ENCODE results near the gene WHRN.

WHRN gene

GRCh38 chr9:114492991-114493390 is 12.3 kb downstream of the WHRN start:
- DNase-seq (ENCODE audit: low read depth in 2 of 2): no peak

- no peak for DNase-seq (ENCODE audit: low read depth in 2 of 2)
Measured at GRCh38 chr9:114491430-114492003, 13.8 kb downstream of the WHRN start.

DNA sequence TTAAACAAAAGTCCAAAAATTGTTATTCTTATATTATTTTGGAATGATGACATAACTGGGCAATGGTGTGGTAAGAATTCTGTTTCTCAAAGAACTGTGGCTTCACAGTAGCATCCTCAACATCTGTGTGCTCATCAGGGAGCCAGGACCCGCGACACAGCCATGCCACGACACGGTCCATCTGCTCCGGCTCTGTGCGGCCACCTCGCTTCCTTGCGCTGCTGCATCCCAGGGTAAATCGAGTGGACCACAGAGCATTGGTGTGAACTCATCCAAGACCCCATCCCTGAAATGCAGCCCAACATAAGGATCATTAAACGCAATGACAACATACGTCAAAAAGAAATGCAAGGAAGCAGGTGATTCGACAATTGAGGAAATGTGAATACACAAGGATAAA is 15.3 kb downstream of the WHRN start:
- no peak for DNase-seq (ENCODE audit: low read depth in 2 of 2)

DNA sequence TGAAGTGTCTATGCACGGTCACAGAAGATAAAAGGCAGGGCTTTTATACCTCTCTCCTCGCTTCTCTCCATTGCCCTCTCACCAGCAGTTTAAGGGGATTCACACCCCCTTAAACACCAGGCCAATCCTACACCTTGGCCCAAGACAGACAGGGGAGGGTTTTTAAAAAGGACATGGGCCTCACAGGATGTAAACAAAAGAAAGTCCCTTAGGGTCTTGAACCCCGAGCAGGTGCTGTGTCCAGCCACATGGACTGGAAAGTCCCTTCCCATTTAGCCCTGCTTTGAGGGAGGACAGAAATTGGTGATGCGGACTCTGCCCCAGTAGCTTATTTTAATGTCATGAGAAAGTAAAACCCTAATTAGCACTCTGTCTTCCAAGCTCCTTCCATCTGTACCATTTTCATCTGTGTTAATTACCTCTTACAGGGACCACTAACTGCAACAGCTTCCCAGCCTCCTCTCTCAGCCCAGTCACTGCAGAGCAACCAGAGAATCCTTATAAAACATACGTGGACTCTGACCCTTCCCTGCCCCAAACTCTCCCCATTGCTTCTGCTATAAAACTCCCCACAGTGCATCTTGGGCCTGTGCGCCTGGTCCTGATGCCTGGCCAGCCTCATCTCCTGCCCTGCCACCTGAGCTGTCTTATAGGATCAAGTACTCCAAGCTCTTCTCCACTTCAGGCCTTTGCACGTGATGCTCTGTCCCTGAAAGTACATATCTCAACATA is 16.7 kb downstream of the WHRN start:
- no peak for DNase-seq (ENCODE audit: low read depth in 2 of 2)

- DNase-seq (ENCODE audit: low read depth in 2 of 2): peak in 1 of 2 experiments; percentile 49
Measured at GRCh38 chr9:114487607-114488300, 17.5 kb downstream of the WHRN start.

- no peak for DNase-seq (ENCODE audit: low read depth in 2 of 2)
Measured at GRCh38 chr9:114486205-114486963, 18.9 kb downstream of the WHRN start.

DNA sequence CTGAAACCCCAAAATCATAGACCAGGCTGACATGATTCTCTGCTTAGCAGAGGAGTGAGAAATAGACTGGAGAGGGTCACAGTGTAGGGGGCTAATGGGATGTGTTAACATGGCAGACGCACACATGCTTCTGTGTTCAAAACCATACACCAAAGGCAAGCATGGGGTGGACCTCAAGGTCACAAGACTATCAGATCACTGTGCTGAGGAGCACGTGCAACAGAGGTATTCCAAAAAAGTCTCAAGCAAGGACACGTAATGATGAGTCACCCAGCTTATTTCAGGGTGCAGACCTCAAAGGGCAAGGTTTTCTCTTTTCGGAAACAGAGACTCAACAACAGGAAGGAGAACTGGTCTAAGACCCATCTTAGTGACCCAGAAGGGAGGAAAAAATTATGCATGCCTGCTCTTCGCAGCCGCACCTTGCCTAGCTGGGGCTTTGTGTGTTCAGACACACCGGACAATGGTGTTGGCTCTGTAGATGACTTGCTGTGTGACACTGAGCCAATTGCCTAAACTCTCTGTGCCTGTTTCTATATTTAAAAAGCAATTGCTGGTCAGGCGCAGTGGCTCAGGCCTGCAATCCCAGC is 20.3 kb downstream of the WHRN start:
- peak in 1 of 2 experiments; percentile 28 for DNase-seq (ENCODE audit: low read depth in 2 of 2)

DNA sequence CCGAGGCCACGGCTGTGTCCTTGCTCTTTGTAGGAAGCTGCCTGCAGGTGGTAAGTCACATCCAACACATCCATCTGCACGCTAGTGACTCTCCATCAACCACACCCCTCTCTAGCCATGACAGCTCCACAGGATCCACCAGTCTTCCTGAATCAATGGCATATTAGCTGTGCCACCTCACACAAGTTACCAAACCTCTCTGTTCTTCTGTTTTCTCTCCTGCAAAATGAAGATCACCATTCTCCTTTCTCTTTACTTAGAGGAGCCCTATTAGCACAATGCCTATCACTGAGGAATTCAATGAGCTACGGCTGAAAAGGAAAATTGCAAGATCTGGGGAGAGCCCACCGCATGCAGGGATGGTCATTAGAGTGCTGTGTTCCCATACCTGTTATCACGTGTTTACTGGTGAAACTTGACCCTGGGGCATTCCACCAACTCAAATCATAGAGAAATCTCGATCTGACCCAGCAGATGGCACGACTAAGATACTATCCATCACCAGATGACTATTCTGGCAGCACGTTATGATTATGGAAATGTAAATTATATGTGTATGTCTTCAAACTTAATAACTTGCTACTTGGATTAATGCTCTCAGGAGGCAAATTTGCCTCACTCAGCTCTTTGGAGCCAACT is 20.9 kb downstream of the WHRN start:
- no peak for DNase-seq (ENCODE audit: low read depth in 2 of 2)

DNA sequence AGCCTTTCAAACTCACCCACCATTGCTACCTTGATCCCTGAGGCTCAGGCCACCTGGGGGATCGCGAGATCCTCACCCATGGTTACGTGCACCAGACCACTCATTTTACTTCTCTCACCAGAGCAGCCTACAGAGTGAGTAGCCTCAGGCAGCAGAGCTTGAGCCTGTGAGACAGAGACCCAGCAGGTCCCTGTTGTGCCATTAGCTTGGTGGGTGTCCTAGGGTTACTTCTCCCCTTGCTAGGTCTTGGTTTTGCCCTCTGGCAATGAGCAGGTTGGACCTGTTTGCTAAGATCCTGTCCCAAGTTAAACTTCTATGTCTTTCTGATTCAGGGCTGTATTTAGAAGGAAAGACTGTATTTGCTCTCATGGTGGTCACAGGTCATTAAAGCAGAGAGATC is 21.8 kb downstream of the WHRN start:
- DNase-seq (ENCODE audit: low read depth in 2 of 2): no peak

DNA sequence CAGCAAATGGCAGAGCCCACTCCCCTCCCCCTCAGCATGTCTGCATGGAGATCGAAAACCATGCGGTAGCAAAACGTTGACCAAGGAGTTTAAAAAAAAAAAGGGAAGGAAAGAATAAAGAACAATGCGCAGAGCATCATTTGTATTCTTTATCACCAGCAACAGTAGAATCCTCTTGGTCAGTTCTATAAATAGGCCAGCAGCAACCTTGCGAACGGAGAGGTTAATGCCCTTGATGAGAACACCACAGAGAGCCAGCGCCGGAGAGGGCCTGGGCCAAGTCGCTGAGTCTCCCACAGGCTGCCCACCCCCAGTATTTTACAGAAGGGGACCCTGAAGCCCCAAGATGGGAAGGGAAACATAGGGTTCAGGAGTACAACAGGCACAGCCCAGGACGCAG is 22.7 kb downstream of the WHRN start:
- no peak for DNase-seq (ENCODE audit: low read depth in 2 of 2)

GRCh38 chr9:114481789-114482188 is 23.5 kb downstream of the WHRN start:
- no peak for DNase-seq (ENCODE audit: low read depth in 2 of 2)

- DNase-seq (ENCODE audit: low read depth in 2 of 2): no peak
Measured at GRCh38 chr9:114480746-114481435, 24.4 kb downstream of the WHRN start.

- no peak for DNase-seq (ENCODE audit: low read depth in 2 of 2)
Measured at GRCh38 chr9:114478871-114479270, 26.4 kb downstream of the WHRN start.

DNA sequence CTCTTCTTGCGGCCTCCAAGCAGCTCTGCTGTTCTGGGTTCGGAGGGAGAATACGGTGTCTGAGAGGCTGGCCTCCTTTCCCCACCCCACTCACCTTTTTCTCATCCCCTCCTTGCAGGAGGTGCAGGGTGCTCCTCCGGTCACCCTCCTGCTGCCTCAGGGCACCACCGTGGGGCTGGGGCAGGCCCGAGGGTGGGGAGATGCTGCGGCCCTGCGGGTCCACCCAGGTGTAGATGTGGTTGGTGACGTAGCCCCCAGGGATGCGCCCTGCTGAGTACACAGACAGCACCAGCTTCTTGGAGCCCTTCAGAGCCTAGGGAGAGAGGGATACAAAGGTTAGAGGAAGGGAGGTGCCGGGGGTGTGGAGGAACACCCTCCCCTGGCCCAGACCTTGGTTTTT is 26.8 kb downstream of the WHRN start:
- no peak for DNase-seq (ENCODE audit: low read depth in 2 of 2)

GRCh38 chr9:114477642-114478041 is 27.6 kb downstream of the WHRN start:
- no peak for DNase-seq (ENCODE audit: low read depth in 2 of 2)

GRCh38 chr9:114476891-114477469 is 28.3 kb downstream of the WHRN start:
- no peak for DNase-seq (ENCODE audit: low read depth in 2 of 2)

DNA sequence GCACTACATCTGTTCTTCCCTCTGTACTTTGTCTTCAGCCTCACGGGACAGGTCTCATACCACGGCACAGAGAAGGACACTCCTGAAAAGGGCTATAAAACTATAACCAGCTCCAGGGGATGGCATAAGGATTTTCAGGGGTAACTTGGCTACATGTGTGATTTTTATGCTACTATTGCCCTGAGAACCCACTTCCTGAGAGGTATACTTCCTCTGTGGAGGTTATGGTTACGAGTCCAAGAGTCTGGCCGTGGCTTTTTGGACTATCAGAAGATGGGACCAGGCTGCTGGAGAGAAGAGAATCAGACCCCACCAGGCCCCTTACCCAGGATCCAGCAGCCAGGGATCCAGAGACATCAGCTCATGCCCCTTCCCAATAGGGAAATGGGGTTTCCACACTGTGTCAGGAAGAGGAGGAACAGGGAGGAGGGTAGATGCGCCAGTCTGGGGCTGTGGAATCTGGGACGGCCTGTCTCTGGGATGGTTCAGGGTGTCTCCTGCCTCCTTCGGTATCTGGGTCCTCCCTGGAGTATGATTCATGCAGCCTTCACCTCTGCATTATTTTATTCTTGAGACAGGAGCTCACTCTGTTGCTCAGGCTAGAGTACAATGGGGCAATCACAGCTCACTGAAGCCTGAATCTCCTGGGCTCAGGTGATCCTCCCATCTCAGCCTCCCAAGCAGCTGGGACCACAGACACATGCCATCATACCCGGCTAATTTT is 29.7 kb downstream of the WHRN start:
- no peak for DNase-seq (ENCODE audit: low read depth in 2 of 2)

DNA sequence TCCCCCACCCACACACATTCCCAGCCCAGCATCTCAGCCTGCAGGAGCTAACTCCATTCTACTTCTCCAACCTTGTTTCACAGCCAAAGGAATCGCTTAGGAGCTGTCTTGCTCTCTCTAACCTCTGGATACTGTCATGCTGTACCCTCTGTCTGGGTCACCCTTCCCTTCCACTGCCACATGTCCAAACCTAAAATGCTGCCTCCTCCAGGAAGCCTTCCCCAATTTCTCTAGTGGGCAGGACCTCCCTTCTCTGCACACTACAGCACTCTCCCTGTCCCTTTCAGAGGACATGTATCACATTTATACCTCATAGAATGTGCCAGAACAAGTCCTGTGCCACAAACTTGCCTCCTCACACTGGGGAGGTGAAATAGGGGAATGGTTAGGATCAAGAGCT is 30.8 kb downstream of the WHRN start:
- DNase-seq (ENCODE audit: low read depth in 2 of 2): no peak

DNA sequence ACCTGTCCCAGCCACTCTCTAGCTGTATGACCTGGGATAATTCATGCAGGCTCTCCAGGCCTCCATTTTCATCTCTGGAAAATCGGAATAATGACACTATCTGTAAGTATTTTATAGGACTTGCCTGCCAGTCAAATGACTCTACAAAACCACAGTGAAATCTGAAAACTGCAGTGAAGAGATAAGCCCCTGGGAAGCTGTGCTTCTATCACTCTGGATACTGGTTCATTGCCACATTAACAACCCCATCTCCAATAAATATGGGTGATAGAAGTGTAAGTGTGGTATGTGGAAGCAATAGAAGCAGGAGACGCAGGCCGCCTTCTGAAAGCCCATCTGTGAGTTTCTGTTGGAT is 31.8 kb downstream of the WHRN start:
- no peak for DNase-seq (ENCODE audit: low read depth in 2 of 2)

All from stimulated activated CD4-positive, alpha-beta T cell treated with anti-CD3 and anti-CD28 coated beads, Interleukin-12 subunit alpha, Interleukin-12 subunit beta, amount 100 ng/mL, for 24 hours (primary cell).